ENCODE data around the gene COL4A2. TPM values are rescaled to one million over a fixed set of nuclear protein-coding genes. Genes with fewer than 3 reads are reported as not detected.

Gene COL4A2
- total and polyA plus RNA-seq, 3 experiments from 2014 or later = not detected

GRCh38 chr13:110542169-110542796, 235.2 kb downstream of the COL4A2 start:
- Mint-ChIP-seq H3K4me1 (peaks cover 0 to 3% (median 1%) of the 10 kb centered on the region in 3 donors), H3K27me3 (peaks cover 0 to 8% of the 10 kb centered on the region in 2 donors), H3K36me3 (peaks cover 0 to 4% (median 0%) of the 10 kb centered on the region in 3 donors), H3K27ac (no peak overlapping the region), H3K4me3 (no peak overlapping the region), H3K9me3 (no peaks in the 10 kb centered on the region)
- no peaks in the 10 kb centered on the region for H3K27me3 ChIP-seq (ENCODE audit: insufficient read depth, low read length, poor library complexity, severe bottlenecking)
- H3K27ac ChIP-seq (ENCODE audit: low read depth, low read length) = no peak overlapping the region
- H3K4me3 ChIP-seq (ENCODE audit: low read length) = no peak overlapping the region
- ChIA-PET CTCF (no interaction called here), POLR2A (no interaction called here)
- H3K36me3 ChIP-seq (ENCODE audit: insufficient read depth, low read length) = no peaks in the 10 kb centered on the region
- no peaks in the 10 kb centered on the region for H3K4me1 ChIP-seq (ENCODE audit: insufficient read depth, low read length)
- H3K9me3 ChIP-seq (ENCODE audit: low read length) = no peaks in the 10 kb centered on the region
- DNase-seq = no peak

- Mint-ChIP-seq H3K36me3 (peaks cover 0 to 4% (median 0%) of the 10 kb centered on the region in 3 donors), H3K27me3 (peaks cover 0 to 8% of the 10 kb centered on the region in 2 donors), H3K9me3 (no peaks in the 10 kb centered on the region), H3K4me1 (no peaks in the 10 kb centered on the region), H3K4me3 (no peak overlapping the region), H3K27ac (no peak overlapping the region)
- POLR2A ChIA-PET = no interaction called here
- Histone ChIP-seq H3K27ac (ENCODE audit: low read depth, low read length) (no peak overlapping the region), H3K4me1 (ENCODE audit: insufficient read depth, low read length) (no peaks in the 10 kb centered on the region), H3K36me3 (ENCODE audit: insufficient read depth, low read length) (no peaks in the 10 kb centered on the region), H3K4me3 (ENCODE audit: low read length) (no peak overlapping the region), H3K9me3 (ENCODE audit: low read length) (no peaks in the 10 kb centered on the region), H3K27me3 (ENCODE audit: insufficient read depth, low read length, poor library complexity, severe bottlenecking) (no peaks in the 10 kb centered on the region)
- CTCF ChIA-PET = interaction anchor here (1.9 kb wide), 1 partner anchor 47 kb away, joined by 3 read pairs; no protein-coding TSS in a partner anchor
- DNase-seq = no peak
Observed at GRCh38 chr13:110546378-110546777, 239.3 kb downstream of the COL4A2 start.

DNA sequence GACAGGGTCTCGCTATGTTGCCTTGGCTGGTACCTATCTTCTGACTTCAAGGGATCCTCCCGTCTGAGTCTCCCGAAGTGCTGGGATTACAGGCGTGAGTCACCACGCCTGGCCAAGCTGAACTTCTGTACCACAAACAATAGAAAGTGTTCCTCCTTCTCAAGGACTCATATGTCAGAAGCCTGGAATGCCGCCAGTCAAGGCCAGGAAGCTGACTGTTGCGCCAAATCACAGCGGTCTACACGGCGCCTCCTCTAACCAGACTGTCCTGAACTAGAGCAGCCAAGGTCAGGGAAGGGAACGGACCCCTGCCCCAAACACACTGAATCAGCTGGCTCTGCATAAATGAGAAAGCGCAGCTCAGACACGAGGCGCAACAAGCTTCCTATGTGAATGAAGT, 239.8 kb downstream of the COL4A2 start:
- H3K27me3 ChIP-seq (ENCODE audit: insufficient read depth, low read length, poor library complexity, severe bottlenecking) = no peaks in the 10 kb centered on the region
- no peaks in the 10 kb centered on the region for H3K36me3 ChIP-seq (ENCODE audit: insufficient read depth, low read length)
- no peak overlapping the region for H3K27ac ChIP-seq (ENCODE audit: low read depth, low read length)
- peaks cover 0 to 8% of the 10 kb centered on the region in 2 donors for H3K27me3 Mint-ChIP-seq
- no peaks in the 10 kb centered on the region for H3K4me1 ChIP-seq (ENCODE audit: insufficient read depth, low read length)
- H3K36me3 Mint-ChIP-seq = peaks cover 0 to 4% (median 0%) of the 10 kb centered on the region in 3 donors
- no peaks in the 10 kb centered on the region for H3K4me1 Mint-ChIP-seq
- DNase-seq = no peak
- H3K4me3 Mint-ChIP-seq = no peak overlapping the region
- POLR2A ChIA-PET = no interaction called here
- CTCF ChIA-PET = interaction anchor here (1.9 kb wide), 1 partner anchor 47 kb away, joined by 3 read pairs; no protein-coding TSS in a partner anchor
- no peaks in the 10 kb centered on the region for H3K9me3 Mint-ChIP-seq
- no peak overlapping the region for H3K27ac Mint-ChIP-seq
- no peak overlapping the region for H3K4me3 ChIP-seq (ENCODE audit: low read length)
- no peaks in the 10 kb centered on the region for H3K9me3 ChIP-seq (ENCODE audit: low read length)

- DNase-seq = no peak
- Mint-ChIP-seq H3K4me3 (no peak overlapping the region), H3K4me1 (no peaks in the 10 kb centered on the region), H3K27me3 (peaks cover 0 to 3% of the 10 kb centered on the region in 2 donors), H3K27ac (peak overlapping the region in 2 of 8 donors; percentile 29 to 35), H3K9me3 (no peaks in the 10 kb centered on the region), H3K36me3 (peaks cover 0 to 4% (median 0%) of the 10 kb centered on the region in 3 donors)
- CTCF ChIA-PET = no interaction called here
- Histone ChIP-seq H3K27ac (ENCODE audit: low read depth, low read length) (no peak overlapping the region), H3K36me3 (ENCODE audit: insufficient read depth, low read length) (no peaks in the 10 kb centered on the region), H3K27me3 (ENCODE audit: insufficient read depth, low read length, poor library complexity, severe bottlenecking) (no peaks in the 10 kb centered on the region), H3K4me3 (ENCODE audit: low read length) (no peak overlapping the region), H3K4me1 (ENCODE audit: insufficient read depth, low read length) (no peaks in the 10 kb centered on the region), H3K9me3 (ENCODE audit: low read length) (no peaks in the 10 kb centered on the region)
- POLR2A ChIA-PET = no interaction called here
Observed at GRCh38 chr13:110548891-110549794, 242.1 kb downstream of the COL4A2 start.

DNA sequence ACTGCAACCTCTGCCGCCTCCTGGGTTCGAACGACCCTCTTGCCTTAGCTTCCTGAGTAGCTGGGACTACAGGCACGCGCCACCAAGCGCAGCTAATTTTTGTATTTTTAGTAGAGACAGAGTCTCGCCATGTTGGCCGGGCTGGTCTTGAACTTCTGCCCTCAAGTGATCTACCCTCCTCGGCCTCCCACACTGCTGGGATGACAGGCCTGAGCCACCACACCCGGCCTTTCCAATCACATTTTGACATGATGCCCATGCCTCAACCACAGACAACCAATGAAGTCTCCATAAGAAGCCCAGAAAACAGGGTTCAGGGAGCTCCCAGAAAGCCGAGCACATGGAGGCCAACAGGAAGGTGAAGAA, 242.7 kb downstream of the COL4A2 start:
- no peak for DNase-seq
- H3K27ac Mint-ChIP-seq = peak overlapping the region in 1 of 8 donors; percentile 71
- H3K9me3 Mint-ChIP-seq = no peaks in the 10 kb centered on the region
- H3K36me3 Mint-ChIP-seq = peaks cover 0 to 3% (median 0%) of the 10 kb centered on the region in 3 donors
- ChIA-PET CTCF (no interaction called here), POLR2A (no interaction called here)
- Histone ChIP-seq H3K27ac (ENCODE audit: low read depth, low read length) (no peak overlapping the region), H3K4me1 (ENCODE audit: insufficient read depth, low read length) (no peaks in the 10 kb centered on the region), H3K4me3 (ENCODE audit: low read length) (no peak overlapping the region), H3K36me3 (ENCODE audit: insufficient read depth, low read length) (no peaks in the 10 kb centered on the region), H3K9me3 (ENCODE audit: low read length) (no peaks in the 10 kb centered on the region), H3K27me3 (ENCODE audit: insufficient read depth, low read length, poor library complexity, severe bottlenecking) (no peaks in the 10 kb centered on the region)
- no peak overlapping the region for H3K4me3 Mint-ChIP-seq
- peaks cover 0 to 3% of the 10 kb centered on the region in 2 donors for H3K27me3 Mint-ChIP-seq
- no peaks in the 10 kb centered on the region for H3K4me1 Mint-ChIP-seq

DNA sequence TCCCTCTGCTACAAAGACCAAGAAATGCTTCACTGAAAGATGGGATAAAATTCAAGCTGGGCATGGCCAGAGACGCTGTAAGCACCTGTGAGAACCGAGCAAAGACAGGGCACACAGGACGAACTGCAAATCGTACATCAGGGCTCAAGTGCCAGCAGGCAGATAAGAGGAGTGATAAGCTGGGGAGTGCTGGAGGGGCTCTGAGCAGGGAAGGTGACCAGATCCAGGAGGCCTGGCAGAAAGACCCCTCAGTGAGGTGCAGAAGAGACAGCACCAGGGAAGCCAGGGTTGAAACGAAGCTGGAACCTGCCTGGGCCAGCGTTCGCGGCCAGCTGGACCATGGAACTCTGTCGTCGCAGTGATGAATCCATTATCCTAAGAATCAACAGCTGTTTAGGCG, 244.2 kb downstream of the COL4A2 start:
- Mint-ChIP-seq H3K4me1 (peaks cover 0 to 8% (median 0%) of the 10 kb centered on the region in 3 donors), H3K4me3 (no peak overlapping the region), H3K9me3 (no peaks in the 10 kb centered on the region), H3K36me3 (no peaks in the 10 kb centered on the region), H3K27ac (peak overlapping the region in 1 of 8 donors; percentile 62), H3K27me3 (peaks cover 0 to 3% of the 10 kb centered on the region in 2 donors)
- no peaks in the 10 kb centered on the region for H3K9me3 ChIP-seq (ENCODE audit: low read length)
- no peak overlapping the region for H3K27ac ChIP-seq (ENCODE audit: low read depth, low read length)
- no peak overlapping the region for H3K4me3 ChIP-seq (ENCODE audit: low read length)
- no peaks in the 10 kb centered on the region for H3K27me3 ChIP-seq (ENCODE audit: insufficient read depth, low read length, poor library complexity, severe bottlenecking)
- no peaks in the 10 kb centered on the region for H3K36me3 ChIP-seq (ENCODE audit: insufficient read depth, low read length)
- H3K4me1 ChIP-seq (ENCODE audit: insufficient read depth, low read length) = no peaks in the 10 kb centered on the region
- DNase-seq = no peak
- CTCF ChIA-PET = interaction anchor here (1.0 kb wide), 1 partner anchor 96 kb away, joined by 3 read pairs; no protein-coding TSS in a partner anchor
- POLR2A ChIA-PET = interaction anchor here (0.7 kb wide), 1 partner anchor 95 kb away, joined by 3 read pairs; no protein-coding TSS in a partner anchor

GRCh38 chr13:110552767-110553166, 245.7 kb downstream of the COL4A2 start:
- H3K27ac ChIP-seq (ENCODE audit: low read depth, low read length) = no peak overlapping the region
- no peak for DNase-seq
- H3K4me3 ChIP-seq (ENCODE audit: low read length) = no peak overlapping the region
- H3K9me3 ChIP-seq (ENCODE audit: low read length) = no peaks in the 10 kb centered on the region
- Mint-ChIP-seq H3K36me3 (no peaks in the 10 kb centered on the region), H3K4me1 (peaks cover 0 to 8% (median 0%) of the 10 kb centered on the region in 3 donors), H3K4me3 (no peak overlapping the region), H3K9me3 (peaks cover 0 to 2% (median 0%) of the 10 kb centered on the region in 5 donors), H3K27me3 (peaks cover 0 to 3% of the 10 kb centered on the region in 2 donors), H3K27ac (peak overlapping the region in 1 of 8 donors; percentile 3)
- ChIA-PET POLR2A (no interaction called here), CTCF (no interaction called here)
- no peaks in the 10 kb centered on the region for H3K36me3 ChIP-seq (ENCODE audit: insufficient read depth, low read length)
- H3K27me3 ChIP-seq (ENCODE audit: insufficient read depth, low read length, poor library complexity, severe bottlenecking) = no peaks in the 10 kb centered on the region
- H3K4me1 ChIP-seq (ENCODE audit: insufficient read depth, low read length) = no peaks in the 10 kb centered on the region

- peaks cover 0 to 2% (median 0%) of the 10 kb centered on the region in 5 donors for H3K9me3 Mint-ChIP-seq
- H3K27me3 ChIP-seq (ENCODE audit: insufficient read depth, low read length, poor library complexity, severe bottlenecking) = no peaks in the 10 kb centered on the region
- CTCF ChIA-PET = no interaction called here
Observed at GRCh38 chr13:110553417-110553816, 246.3 kb downstream of the COL4A2 start.

More at GRCh38 chr13:110553417-110553816, 246.3 kb downstream of the COL4A2 start:
- H3K27ac ChIP-seq (ENCODE audit: low read depth, low read length) = no peak overlapping the region
- no peak overlapping the region for H3K4me3 ChIP-seq (ENCODE audit: low read length)
- no peak for DNase-seq
- H3K9me3 ChIP-seq (ENCODE audit: low read length) = no peaks in the 10 kb centered on the region
- POLR2A ChIA-PET = no interaction called here
- Mint-ChIP-seq H3K36me3 (no peaks in the 10 kb centered on the region), H3K4me1 (peaks cover 0 to 8% (median 0%) of the 10 kb centered on the region in 3 donors), H3K27me3 (peaks cover 0 to 3% of the 10 kb centered on the region in 2 donors), H3K27ac (no peak overlapping the region), H3K4me3 (no peak overlapping the region)
- H3K4me1 ChIP-seq (ENCODE audit: insufficient read depth, low read length) = no peaks in the 10 kb centered on the region
- H3K36me3 ChIP-seq (ENCODE audit: insufficient read depth, low read length) = no peaks in the 10 kb centered on the region
